Neural cell (in vitro differentiated cells): ENCODE measurements around the gene TM9SF3. TPM values are rescaled to one million over a fixed set of nuclear protein-coding genes. Genes with fewer than 3 reads are reported as not detected.

Experiments
- H2AFZ ChIP-seq: fragments of 200-600, 300-800 bp; sonication (generic), shearing (Covaris generic); 2 replicates; pipeline ENCODE4 v1.6.0; 2014; ENCODE audit warnings: low read depth, mild to moderate bottlenecking, antibody characterized with exemption, low read length, moderate library complexity
- H3F3A ChIP-seq: fragments of 200-600 bp; shearing (Covaris generic); 2 replicates; pipeline ENCODE4 v1.6.1; 2016; ENCODE audit warnings: mild to moderate bottlenecking, moderate library complexity, mixed read lengths, antibody characterized with exemption, low read length; ENCODE audit not compliant: insufficient read depth, poor library complexity, severe bottlenecking
- H3K27ac ChIP-seq: fragments of 200-600, 300-800 bp; sonication (generic), shearing (Covaris generic); 2 replicates; pipeline ENCODE4 v1.5.1; 2014; ENCODE audit warnings: mild to moderate bottlenecking, low read length, moderate library complexity
- H3K27me3 ChIP-seq: fragments of 300-800, 200-600 bp; sonication (generic), shearing (Covaris generic); 2 replicates; pipeline ENCODE4 v1.6.0; 2014; ENCODE audit warnings: mild to moderate bottlenecking, low read depth, low read length, moderate library complexity; ENCODE audit not compliant: insufficient read depth
- H3K36me3 ChIP-seq: fragments of 300-800, 200-600 bp; sonication (generic), shearing (Covaris generic); 2 replicates; pipeline ENCODE4 v1.5.1; 2014; ENCODE audit warnings: mild to moderate bottlenecking, antibody characterized with exemption, low read length, moderate library complexity; ENCODE audit not compliant: insufficient read depth
- H3K4me2 ChIP-seq: fragments of 300-800, 200-600 bp; sonication (generic), shearing (Covaris generic); 2 replicates; pipeline ENCODE4 v1.6.0; 2014; ENCODE audit warnings: mild to moderate bottlenecking, low read length
- H3K4me3 ChIP-seq: fragments of 300-800, 200-600 bp; sonication (generic), shearing (Covaris generic); 2 replicates; pipeline ENCODE4 v1.5.1; 2014; ENCODE audit warnings: mild to moderate bottlenecking, low read length, moderate library complexity
- H3K79me2 ChIP-seq: fragments of 200-600 bp; shearing (Covaris generic); replicated peaks from 2 replicates; pipeline ENCODE4 v1.6.0; 2014; ENCODE audit warnings: mild to moderate bottlenecking, low read length, moderate library complexity; ENCODE audit not compliant: insufficient read depth
- H3K9ac ChIP-seq: fragments of 300-800, 200-600 bp; sonication (generic), shearing (Covaris generic); 2 replicates; pipeline ENCODE4 v1.6.1; 2016; ENCODE audit warnings: mild to moderate bottlenecking, low read length, mixed read lengths
- H3K9me2 ChIP-seq: fragments of 200-600 bp; shearing (Covaris generic); 2 replicates; pipeline ENCODE4 v1.6.1; 2016; ENCODE audit warnings: mild to moderate bottlenecking, low read length, mixed read lengths; ENCODE audit not compliant: insufficient read depth
- H3K9me3 ChIP-seq: fragments of 200-600, 300-800 bp; sonication (generic), shearing (Covaris generic); 2 replicates; pipeline ENCODE4 v1.6.1; 2016; ENCODE audit warnings: mild to moderate bottlenecking, mixed run types, low read length, moderate library complexity, mixed read lengths
- H4K20me1 ChIP-seq: fragments of 200-600 bp; shearing (Covaris generic); 2 replicates; pipeline ENCODE4 v1.6.1; 2016; ENCODE audit warnings: mild to moderate bottlenecking, mixed run types; ENCODE audit not compliant: insufficient read depth
- CTCF ChIP-seq: fragments of 450-650 bp; IDR thresholded peaks from 2 replicates; pipeline ENCODE4 v1.5.1; 2014; ENCODE audit warnings: antibody characterized with exemption, mild to moderate bottlenecking, moderate library complexity; ENCODE audit not compliant: poor library complexity, severe bottlenecking
- EP300 ChIP-seq: fragments of 450-650 bp; conservative IDR thresholded peaks from 2 replicates; pipeline ENCODE4 v1.6.1; 2014; ENCODE audit warnings: antibody characterized with exemption, mild to moderate bottlenecking, moderate library complexity; ENCODE audit not compliant: poor library complexity, severe bottlenecking
- EZH2 ChIP-seq: fragments of 200-600, 300-800 bp; shearing (Covaris generic), sonication (generic); IDR thresholded peaks from 2 replicates; pipeline ENCODE4 v1.6.1; 2014; ENCODE audit warnings: antibody characterized with exemption, low read length, borderline replicate concordance, mild to moderate bottlenecking; ENCODE audit not compliant: insufficient read depth, poor library complexity, severe bottlenecking
- MXI1 ChIP-seq: fragments of 450-650 bp; conservative IDR thresholded peaks from 2 replicates; pipeline ENCODE4 v1.6.1; 2014; ENCODE audit warnings: antibody characterized with exemption, mild to moderate bottlenecking; ENCODE audit not compliant: poor library complexity, severe bottlenecking
- POLR2AphosphoS5 ChIP-seq: IDR thresholded peaks from 2 replicates; pipeline ENCODE4 v1.6.1; 2012
- RAD21 ChIP-seq: fragments of 450-650 bp; conservative IDR thresholded peaks from 2 replicates; pipeline ENCODE4 v1.6.1; 2014; ENCODE audit warnings: antibody characterized with exemption, mild to moderate bottlenecking, moderate library complexity
- REST ChIP-seq: IDR thresholded peaks from 2 replicates; pipeline ENCODE4 v1.6.1; 2012; ENCODE audit warnings: borderline replicate concordance
- SMC3 ChIP-seq: fragments of 450-650 bp; conservative IDR thresholded peaks from 2 replicates; pipeline ENCODE4 v1.6.1; 2014; ENCODE audit warnings: antibody characterized with exemption, mild to moderate bottlenecking, moderate library complexity; ENCODE audit not compliant: poor library complexity
- TAF1 ChIP-seq: IDR thresholded peaks from 2 replicates; pipeline ENCODE4 v1.6.1; 2012; ENCODE audit warnings: low read depth
- polyA plus RNA-seq: library from polyadenylated mRNA; depleted of rRNA; stranded (reverse); fragments of >200 nt; gene quantifications from 2 replicates; pipeline ENCODE4 v1.2.3, GENCODE V29; 2014

TM9SF3 gene
- polyA plus RNA-seq, 1 donor from 2014 or later: 66.4 TPM

DNA sequence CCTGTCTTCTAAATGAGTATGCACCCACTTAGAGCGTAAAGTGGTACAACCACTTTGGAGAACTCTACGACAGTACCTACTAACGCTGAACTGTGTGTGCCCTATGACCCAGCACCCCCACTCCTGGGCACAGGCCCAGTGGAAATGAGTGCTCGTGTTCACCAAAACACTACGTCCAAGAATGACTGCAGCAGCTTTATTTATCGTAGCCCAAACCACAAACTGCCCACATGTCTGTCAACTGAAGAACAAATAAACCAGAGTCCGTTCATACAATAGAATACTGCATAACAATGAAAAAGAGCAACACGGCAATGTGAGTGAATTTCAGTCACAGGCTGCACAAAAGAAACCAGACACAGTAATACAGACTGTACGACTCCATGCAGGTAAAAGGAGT is 108.5 kb downstream of the TM9SF3 start:
- Histone ChIP-seq H3F3A (no peaks in the 10 kb centered on the region), H2AFZ (no peak overlapping the region), H3K9me2 (no peaks in the 10 kb centered on the region), H3K9me3 (peaks cover 4% of the 10 kb centered on the region), H4K20me1 (no peaks in the 10 kb centered on the region), H3K9ac (no peak overlapping the region), H3K27ac (no peak overlapping the region), H3K36me3 (no peaks in the 10 kb centered on the region), H3K4me3 (no peak overlapping the region), H3K4me2 (no peak overlapping the region), H3K79me2 (no peaks in the 10 kb centered on the region), H3K27me3 (peaks cover 19% of the 10 kb centered on the region)
- TF ChIP-seq MXI1 (no peak), REST (no peak), POLR2AphosphoS5 (no peak), TAF1 (no peak), SMC3 (no peak), CTCF (no peak), EZH2 (no peak), RAD21 (no peak), EP300 (no peak)

DNA sequence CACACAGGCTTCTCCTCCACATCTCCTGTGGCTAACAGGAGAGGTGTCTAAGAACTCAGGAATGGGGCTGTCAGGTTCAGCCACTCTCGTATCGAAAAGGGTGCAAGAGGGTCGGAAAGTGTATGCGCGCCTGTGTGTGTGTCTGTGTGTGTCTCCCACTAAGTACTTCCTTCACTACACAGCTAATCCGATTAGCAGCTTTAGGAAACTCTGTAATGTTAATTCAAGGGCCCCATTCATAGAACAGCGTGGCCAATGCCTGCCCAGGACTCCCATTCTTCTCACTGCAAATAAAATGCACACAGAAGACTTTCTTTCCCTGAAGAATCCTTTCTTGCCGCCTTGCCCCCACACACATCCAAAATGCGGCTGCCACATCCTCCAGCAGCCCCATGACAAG is 112.9 kb downstream of the TM9SF3 start:
- no peaks in the 10 kb centered on the region for H3K9me2 ChIP-seq
- H3K36me3 ChIP-seq: no peaks in the 10 kb centered on the region
- TF ChIP-seq MXI1: no peak
- TF ChIP-seq POLR2AphosphoS5: no peak
- TF ChIP-seq RAD21: no peak
- no peak for TF ChIP-seq CTCF
- TF ChIP-seq EP300: no peak
- TF ChIP-seq EZH2: no peak
- TF ChIP-seq SMC3: no peak
- TF ChIP-seq TAF1: no peak
- no peak for TF ChIP-seq REST
- no peak overlapping the region for H3K4me3 ChIP-seq
- H3K27me3 ChIP-seq: peaks cover 29% of the 10 kb centered on the region
- no peaks in the 10 kb centered on the region for H3F3A ChIP-seq
- no peak overlapping the region for H2AFZ ChIP-seq
- no peak overlapping the region for H3K9ac ChIP-seq
- H3K9me3 ChIP-seq: peaks cover 4% of the 10 kb centered on the region
- H3K79me2 ChIP-seq: no peaks in the 10 kb centered on the region
- H3K27ac ChIP-seq: no peak overlapping the region
- no peak overlapping the region for H3K4me2 ChIP-seq
- H4K20me1 ChIP-seq: no peaks in the 10 kb centered on the region
